Natural killer cell (primary cell): ENCODE data around the gene BMF. TPM values are rescaled to one million over a fixed set of nuclear protein-coding genes. Genes with fewer than 3 reads are reported as not detected.

ENCODE experiments used
- ATAC-seq, 3 donors: fragments of 150-1000 bp in 2 of 3; fragments of 200-7000 bp in 1 of 3; cut with Tn5 transposase; 1 replicate in 1 of 3; 2 replicates in 2 of 3; pipeline ENCODE4 v1.10.0; 2021; ENCODE audit warnings: mild to moderate bottlenecking in 2 of 3, moderate library complexity in 2 of 3
- DNase-seq, 2 donors: peaks; one replicate each; pipeline versions ENCODE4 v3.0.0 to v3.0.0-alpha.2; 2013 to 2021; ENCODE audit warnings: mixed read lengths in 1 of 2
- H3K27ac ChIP-seq: one replicate; pipeline ENCODE4 v1.5.1; 2013; ENCODE audit warnings: mild to moderate bottlenecking, low read length
- H3K27me3 ChIP-seq: one replicate; pipeline ENCODE4 v1.6.1; 2013; ENCODE audit warnings: low read length; ENCODE audit not compliant: control insufficient read depth, insufficient read depth
- H3K36me3 ChIP-seq: one replicate; pipeline ENCODE4 v1.6.1; 2013; ENCODE audit warnings: low read length; ENCODE audit not compliant: control insufficient read depth, insufficient read depth
- H3K4me1 ChIP-seq: one replicate; pipeline ENCODE4 v1.6.1; 2013; ENCODE audit warnings: low read length; ENCODE audit not compliant: control insufficient read depth, insufficient read depth
- H3K4me3 ChIP-seq: one replicate; pipeline ENCODE4 v1.5.1; 2013; ENCODE audit warnings: low read length
- H3K9me3 ChIP-seq: one replicate; pipeline ENCODE4 v1.6.1; 2013; ENCODE audit warnings: low read length; ENCODE audit not compliant: control insufficient read depth, insufficient read depth
- H3K27ac Mint-ChIP-seq, 2 donors: one replicate each; pipeline ENCODE4 v1.8.0; 2022; ENCODE audit warnings: mild to moderate bottlenecking in 2 of 2, mixed read lengths in 2 of 2, moderate library complexity in 1 of 2
- H3K27me3 Mint-ChIP-seq, 2 donors: one replicate each; pipeline ENCODE4 v1.8.0; 2022; ENCODE audit warnings: low read depth in 2 of 2, mixed read lengths in 2 of 2
- H3K36me3 Mint-ChIP-seq: one replicate; pipeline ENCODE4 v1.8.0; 2022; ENCODE audit warnings: mixed read lengths
- H3K4me1 Mint-ChIP-seq, 2 donors: one replicate each; pipeline ENCODE4 v1.8.0; 2022; ENCODE audit warnings: mixed read lengths in 2 of 2
- H3K4me3 Mint-ChIP-seq: one replicate; pipeline ENCODE4 v1.8.0; 2022; ENCODE audit warnings: mild to moderate bottlenecking, moderate library complexity, mixed read lengths
- H3K9me3 Mint-ChIP-seq, 2 donors: one replicate each; pipeline ENCODE4 v1.8.0; 2022; ENCODE audit warnings: mixed read lengths in 2 of 2
- WGBS: methylation state at CpG from one replicate; pipeline ENCODE4 v1.1.7; 2013; ENCODE audit warnings: missing lambda C conversion rate; ENCODE audit not compliant: insufficient coverage; 5-methylcytosine and 5-hydroxymethylcytosine counted together
- intact Hi-C: fragments of 100-400 bp; cut with micrococcal nuclease; formaldehyde crosslinking; loops from one replicate; pipeline ENCODE4 v1.14.2; 2022
- total RNA-seq, 4 donors: library from RNA; stranded (reverse); fragments of 120-200 nt in 1 of 4; gene quantifications; one replicate each; pipeline versions ENCODE4 v1.2.3 to v1.2.4, GENCODE V29; 2013 to 2022
- TF ChIP-seq, protein P1 (sequence below): fragments of 200-600 bp; IDR thresholded peaks from one replicate; pipeline ENCODE4 v1.8.0; 2022; ENCODE audit warnings: antibody characterized with exemption

BMF gene
- total RNA-seq, 3 donors from 2014 or later (not counting 1 experiment from before 2014, with no cell fraction given): 7.6 to 10.5 (median 9.8) TPM

DNA sequence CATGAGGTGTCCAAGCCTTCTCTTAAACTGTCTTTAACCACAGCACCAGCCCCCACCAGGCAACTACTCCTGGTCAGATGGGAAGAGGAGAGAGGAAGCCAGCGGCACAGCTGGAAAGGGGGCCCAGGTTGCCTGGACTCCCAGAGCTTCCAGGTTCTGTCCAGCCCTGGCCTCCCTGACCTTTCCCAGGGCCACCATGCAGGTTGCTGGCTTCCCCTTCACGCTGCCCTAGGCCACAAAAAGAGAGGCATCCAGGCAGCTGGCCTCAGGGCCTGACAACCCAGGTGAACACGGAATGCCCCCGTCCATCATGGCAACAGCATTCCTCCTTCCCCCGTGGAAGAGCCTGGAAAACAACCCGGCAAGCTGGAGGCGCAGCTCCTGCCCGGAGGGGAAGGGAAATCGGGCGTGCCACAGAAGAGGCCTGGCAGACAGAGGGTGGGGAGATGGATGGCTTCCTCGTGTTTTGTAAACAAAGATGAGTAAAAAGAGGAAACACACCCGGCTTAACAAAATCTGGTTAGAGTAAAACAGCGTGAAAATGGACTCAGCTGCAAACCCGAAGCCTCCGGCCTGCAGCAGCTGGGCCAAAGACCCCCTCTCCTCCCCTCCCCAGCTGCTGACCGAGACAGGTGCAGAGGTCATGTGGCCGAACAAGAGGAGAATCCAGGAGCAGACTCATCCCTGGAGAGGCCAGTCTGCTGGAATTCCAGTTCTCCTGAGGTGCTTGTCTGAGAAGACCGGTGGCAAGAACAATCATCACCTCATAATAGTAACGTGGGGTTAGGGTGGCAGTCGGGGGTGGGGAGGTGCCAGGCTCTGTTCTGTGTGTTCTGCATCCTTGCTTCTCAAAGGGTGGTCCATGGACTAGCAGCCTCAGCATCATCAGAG lies 15.5 kb downstream of the BMF start:
- Mint-ChIP-seq H3K36me3 (no peaks in the 10 kb centered on the region), H3K27ac (no peak overlapping the region), H3K27me3 (no peaks in the 10 kb centered on the region), H3K4me1 (no peaks in the 10 kb centered on the region), H3K4me3 (no peak overlapping the region), H3K9me3 (no peaks in the 10 kb centered on the region)
- Histone ChIP-seq H3K36me3 (no peaks in the 10 kb centered on the region), H3K9me3 (no peaks in the 10 kb centered on the region), H3K27ac (peak overlapping the region; percentile 52), H3K4me1 (peaks cover 37% of the 10 kb centered on the region), H3K4me3 (no peak overlapping the region), H3K27me3 (no peaks in the 10 kb centered on the region)
- ATAC-seq (no peak), DNase-seq (no peak)
- TF ChIP-seq, protein P1, sequence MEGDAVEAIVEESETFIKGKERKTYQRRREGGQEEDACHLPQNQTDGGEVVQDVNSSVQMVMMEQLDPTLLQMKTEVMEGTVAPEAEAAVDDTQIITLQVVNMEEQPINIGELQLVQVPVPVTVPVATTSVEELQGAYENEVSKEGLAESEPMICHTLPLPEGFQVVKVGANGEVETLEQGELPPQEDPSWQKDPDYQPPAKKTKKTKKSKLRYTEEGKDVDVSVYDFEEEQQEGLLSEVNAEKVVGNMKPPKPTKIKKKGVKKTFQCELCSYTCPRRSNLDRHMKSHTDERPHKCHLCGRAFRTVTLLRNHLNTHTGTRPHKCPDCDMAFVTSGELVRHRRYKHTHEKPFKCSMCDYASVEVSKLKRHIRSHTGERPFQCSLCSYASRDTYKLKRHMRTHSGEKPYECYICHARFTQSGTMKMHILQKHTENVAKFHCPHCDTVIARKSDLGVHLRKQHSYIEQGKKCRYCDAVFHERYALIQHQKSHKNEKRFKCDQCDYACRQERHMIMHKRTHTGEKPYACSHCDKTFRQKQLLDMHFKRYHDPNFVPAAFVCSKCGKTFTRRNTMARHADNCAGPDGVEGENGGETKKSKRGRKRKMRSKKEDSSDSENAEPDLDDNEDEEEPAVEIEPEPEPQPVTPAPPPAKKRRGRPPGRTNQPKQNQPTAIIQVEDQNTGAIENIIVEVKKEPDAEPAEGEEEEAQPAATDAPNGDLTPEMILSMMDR: no peak
- WGBS: 55% methylated on average over 19 of the region's 20 CpGs
- intact Hi-C loops: no loop called here

DNA sequence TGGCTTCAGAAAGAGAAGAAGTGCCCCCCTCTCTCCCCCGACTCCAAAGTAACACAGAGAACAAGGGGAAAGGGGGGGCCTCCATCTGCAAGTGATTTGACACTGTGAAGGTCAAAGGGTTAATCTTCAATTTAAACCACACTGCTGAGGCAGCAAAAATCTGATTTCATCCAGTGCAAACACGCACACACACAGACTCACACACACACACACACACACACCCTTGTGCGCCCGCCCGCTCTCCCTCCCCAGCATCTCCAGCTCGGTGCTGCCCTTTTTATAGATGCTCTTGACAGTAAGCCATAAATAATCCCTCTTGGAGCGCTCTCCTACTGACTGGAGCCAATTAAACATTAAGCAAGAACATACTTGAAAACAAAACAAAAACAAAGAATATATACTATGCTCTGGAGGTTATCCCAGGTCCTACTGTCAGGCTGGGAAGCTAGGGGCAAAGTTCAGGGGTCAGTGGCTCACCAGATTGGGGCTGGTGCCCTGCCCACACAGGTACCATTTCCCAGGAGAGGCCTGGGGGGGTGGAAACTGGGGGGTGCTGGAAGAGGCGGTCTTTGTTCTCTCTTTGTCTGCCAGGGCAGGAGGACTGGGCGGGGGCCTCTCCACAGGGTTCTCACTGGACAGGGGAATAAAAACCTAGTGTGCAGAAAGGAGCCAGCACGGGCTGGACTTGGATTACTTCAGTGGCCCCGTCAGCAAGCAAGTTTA lies 16.3 kb downstream of the BMF start:
- H3K36me3 ChIP-seq: no peaks in the 10 kb centered on the region
- TF ChIP-seq, protein P1: no peak
- Mint-ChIP-seq H3K36me3 (no peaks in the 10 kb centered on the region), H3K4me1 (no peaks in the 10 kb centered on the region), H3K9me3 (no peaks in the 10 kb centered on the region), H3K27me3 (no peaks in the 10 kb centered on the region), H3K27ac (no peak overlapping the region), H3K4me3 (no peak overlapping the region)
- no peaks in the 10 kb centered on the region for H3K27me3 ChIP-seq
- intact Hi-C loops: no loop called here
- H3K4me3 ChIP-seq: no peak overlapping the region
- 72% methylated on average over 11 of the region's 11 CpGs for WGBS
- H3K9me3 ChIP-seq: no peaks in the 10 kb centered on the region
- ATAC-seq: no peak
- peaks cover 29% of the 10 kb centered on the region for H3K4me1 ChIP-seq
- peak overlapping the region; percentile 52 for H3K27ac ChIP-seq
- DNase-seq: no peak

DNA sequence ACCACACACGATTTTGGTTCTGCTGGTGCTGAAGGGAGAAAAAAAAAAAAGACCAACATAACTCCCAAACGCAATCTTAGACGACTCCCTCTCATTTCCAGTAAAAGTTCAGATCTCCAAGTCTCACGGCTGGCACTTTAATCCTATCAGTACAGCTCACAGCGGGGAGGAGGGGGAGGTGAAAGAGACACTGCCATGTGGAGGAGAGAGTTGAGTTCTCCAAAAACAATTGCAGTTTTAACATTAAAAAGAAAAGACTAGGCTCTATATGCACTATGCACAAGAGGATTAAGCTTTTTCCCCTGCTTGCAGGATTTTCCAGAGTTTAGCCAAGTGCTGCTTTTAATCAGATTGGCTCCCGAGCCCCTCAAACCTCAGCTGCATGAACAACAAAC lies 16.8 kb downstream of the BMF start:
- Mint-ChIP-seq H3K4me1 (no peaks in the 10 kb centered on the region), H3K27me3 (no peaks in the 10 kb centered on the region), H3K27ac (no peak overlapping the region), H3K36me3 (no peaks in the 10 kb centered on the region), H3K4me3 (no peak overlapping the region), H3K9me3 (no peaks in the 10 kb centered on the region)
- Histone ChIP-seq H3K36me3 (no peaks in the 10 kb centered on the region), H3K4me3 (no peak overlapping the region), H3K27me3 (no peaks in the 10 kb centered on the region), H3K9me3 (no peaks in the 10 kb centered on the region), H3K4me1 (peaks cover 24% of the 10 kb centered on the region), H3K27ac (no peak overlapping the region)
- TF ChIP-seq, protein P1: no peak
- ATAC-seq (no peak), DNase-seq (no peak)
- WGBS: 73% methylated on average over 3 of the region's 6 CpGs
- intact Hi-C loops: no loop called here
